Testis (tissue), 2 donors: ENCODE data around the gene SLC1A3.

Experiments
- POLR2A ChIP-seq: fragments of 450-650 bp; IDR thresholded peaks from one replicate; pipeline ENCODE4 v1.6.1; 2017; ENCODE audit warnings: antibody characterized with exemption, mild to moderate bottlenecking, moderate library complexity
- TF ChIP-seq, protein P1 (sequence below), 3 experiments: fragments of 450-650 bp in 2 of 3; fragments of 200-600 bp in 1 of 3; sonication (generic) in 1 of 3; IDR thresholded peaks; one replicate each; pipeline ENCODE4 v1.5.1; 2016 to 2019; ENCODE audit warnings: antibody characterized with exemption in 3 of 3, mild to moderate bottlenecking in 2 of 3, moderate library complexity in 1 of 3

- TF ChIP-seq, protein P1, sequence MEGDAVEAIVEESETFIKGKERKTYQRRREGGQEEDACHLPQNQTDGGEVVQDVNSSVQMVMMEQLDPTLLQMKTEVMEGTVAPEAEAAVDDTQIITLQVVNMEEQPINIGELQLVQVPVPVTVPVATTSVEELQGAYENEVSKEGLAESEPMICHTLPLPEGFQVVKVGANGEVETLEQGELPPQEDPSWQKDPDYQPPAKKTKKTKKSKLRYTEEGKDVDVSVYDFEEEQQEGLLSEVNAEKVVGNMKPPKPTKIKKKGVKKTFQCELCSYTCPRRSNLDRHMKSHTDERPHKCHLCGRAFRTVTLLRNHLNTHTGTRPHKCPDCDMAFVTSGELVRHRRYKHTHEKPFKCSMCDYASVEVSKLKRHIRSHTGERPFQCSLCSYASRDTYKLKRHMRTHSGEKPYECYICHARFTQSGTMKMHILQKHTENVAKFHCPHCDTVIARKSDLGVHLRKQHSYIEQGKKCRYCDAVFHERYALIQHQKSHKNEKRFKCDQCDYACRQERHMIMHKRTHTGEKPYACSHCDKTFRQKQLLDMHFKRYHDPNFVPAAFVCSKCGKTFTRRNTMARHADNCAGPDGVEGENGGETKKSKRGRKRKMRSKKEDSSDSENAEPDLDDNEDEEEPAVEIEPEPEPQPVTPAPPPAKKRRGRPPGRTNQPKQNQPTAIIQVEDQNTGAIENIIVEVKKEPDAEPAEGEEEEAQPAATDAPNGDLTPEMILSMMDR (IDR thresholded peaks at IDR 0.05) = no peak
- TF ChIP-seq POLR2A = no peak
Measured at GRCh38 chr5:36642089-36642488, 35.7 kb downstream of the SLC1A3 start.
